GM19455 (cell line): ENCODE measurements around the gene OR10AD1.
"Not testable (repeated sequence)": the region's sequence is repeated elsewhere in the genome, so short reads cannot be mapped to it uniquely, and the experiment has no call there.

Experiments
- ATAC-seq: cut with Tn5 transposase; IDR thresholded peaks from one replicate; pipeline ENCODE4 v1.9.1; 2021; ENCODE audit not compliant: unreplicated experiment

Gene OR10AD1

GRCh38 chr12:48163150-48163747 lies 39.8 kb downstream of the OR10AD1 start:
- ATAC-seq = no peak

DNA sequence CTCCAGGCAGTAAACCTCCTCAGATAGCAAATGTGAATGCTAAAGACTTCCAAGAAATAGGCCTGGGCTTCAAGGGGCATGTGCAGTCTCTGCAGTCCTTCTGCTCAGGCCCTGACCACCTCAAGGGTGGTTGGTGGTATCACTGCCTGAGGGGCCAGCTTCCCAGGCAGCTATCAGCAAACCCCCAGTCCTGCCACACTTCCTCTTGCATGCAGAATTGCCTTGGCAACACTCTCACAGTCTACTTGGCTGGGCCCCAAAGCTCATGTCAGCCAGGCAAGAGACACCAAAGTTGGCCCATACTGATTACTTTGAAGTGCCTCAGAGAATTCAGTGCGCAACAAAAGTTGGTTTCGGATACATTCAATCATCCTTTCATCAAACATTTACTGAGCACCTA lies 42.3 kb downstream of the OR10AD1 start:
- no peak for ATAC-seq

DNA sequence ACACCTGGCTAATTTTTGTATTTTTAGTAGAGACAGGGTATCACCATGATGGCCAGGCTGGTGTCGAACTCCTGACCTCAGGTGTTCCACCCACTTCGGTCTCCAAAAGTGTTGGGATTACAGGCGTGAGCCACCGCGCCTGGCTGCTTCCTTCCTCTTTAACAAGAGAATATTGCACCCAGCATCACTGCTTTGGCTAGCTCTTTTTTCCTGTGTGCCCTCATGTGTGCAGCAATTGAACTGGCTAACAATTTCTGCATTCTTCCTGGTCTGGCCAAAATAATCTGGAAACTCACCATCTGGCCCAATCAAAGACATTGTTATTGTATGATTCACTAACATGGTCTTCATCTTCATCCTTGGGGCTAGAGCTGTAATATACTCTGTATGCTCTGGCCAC lies 43.0 kb downstream of the OR10AD1 start:
- ATAC-seq = no peak

DNA sequence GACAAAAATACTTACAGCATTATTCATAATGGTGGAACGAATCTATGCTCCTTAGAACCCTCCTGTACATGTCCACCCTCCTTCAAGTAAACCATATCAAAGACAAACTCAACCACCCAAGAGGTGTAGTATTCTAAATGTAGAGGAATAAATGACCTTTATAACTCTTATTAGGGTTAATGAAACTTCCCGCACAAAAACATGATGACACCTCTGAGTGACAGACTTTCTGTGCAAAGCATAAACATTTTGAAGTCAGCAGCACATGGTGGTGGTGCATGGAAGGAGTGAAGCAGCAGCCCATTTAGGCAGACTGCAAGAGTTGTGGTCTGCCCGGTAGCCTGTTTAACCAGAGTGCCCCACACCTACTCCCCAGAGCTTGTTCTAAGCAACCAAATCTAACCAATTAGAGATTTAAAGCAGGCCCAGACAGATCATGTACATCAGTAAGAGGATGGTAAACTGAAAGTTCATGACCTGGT lies 45.2 kb downstream of the OR10AD1 start:
- peak; percentile 24 for ATAC-seq

GRCh38 chr12:48157018-48157888 lies 45.8 kb downstream of the OR10AD1 start, which contains the start of gene ASB8:
TSS of gene ASB8 (minus strand) at chr12:48157515. CDS start at chr12:48153496, 4,019 bp downstream.
- ATAC-seq = peak; percentile 91

DNA sequence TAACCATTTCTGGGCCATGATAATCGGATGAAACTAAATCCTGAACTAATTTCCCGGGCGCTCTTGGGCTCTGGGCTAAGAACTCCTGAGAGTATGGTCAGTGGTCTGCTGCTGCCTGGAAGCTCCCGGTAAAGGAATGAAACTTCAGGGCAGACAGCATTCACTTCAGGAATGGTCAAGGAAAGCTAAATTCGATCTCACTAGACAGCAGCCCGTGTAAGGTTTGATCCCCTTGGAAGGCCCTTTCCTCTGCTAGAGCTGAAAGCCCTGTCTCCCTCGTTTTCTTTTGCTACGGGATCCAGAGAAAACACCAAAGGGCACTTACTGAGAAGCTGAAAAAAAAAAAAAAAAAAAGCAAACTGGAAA lies 46.5 kb downstream of the OR10AD1 start:
- ATAC-seq = no peak

DNA sequence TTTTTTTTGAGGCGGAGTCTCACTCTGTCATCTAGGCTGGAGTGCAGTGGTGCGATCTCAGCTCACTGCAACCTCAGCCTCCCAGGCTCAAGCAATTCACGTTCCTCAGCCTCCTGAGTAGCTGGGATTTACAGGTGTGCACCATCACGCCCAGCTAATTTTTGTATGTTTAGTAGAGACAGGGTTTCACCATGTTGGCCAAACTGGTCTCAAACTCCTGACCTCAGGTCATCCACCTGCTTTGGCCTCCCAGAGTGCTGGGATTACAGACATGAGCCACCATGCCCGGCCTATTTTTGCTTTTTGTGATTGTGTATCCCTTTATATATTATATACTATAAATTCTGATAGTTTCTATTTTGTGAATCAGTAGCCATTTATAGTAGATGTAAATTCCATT lies 47.3 kb downstream of the OR10AD1 start:
- ATAC-seq = not testable (repeated sequence)
